KMS-11 (cell line): Measurements from ENCODE around the gene ATP7A.
"Not testable (repeated sequence)": the region's sequence is repeated elsewhere in the genome, so short reads cannot be mapped to it uniquely, and the experiment has no call there.

ENCODE experiments used
- H2AFZ ChIP-seq: fragments of 200-600 bp; sonication (generic); 2 replicates; pipeline ENCODE4 v1.6.1; 2016; ENCODE audit warnings: antibody characterized with exemption, mixed run types, low read depth
- H3K27ac ChIP-seq: fragments of 200-600 bp; sonication (generic); 2 replicates; pipeline ENCODE4 v1.6.1; 2016; ENCODE audit warnings: mild to moderate bottlenecking, mixed run types
- H3K27me3 ChIP-seq: fragments of 200-600 bp; sonication (generic); 2 replicates; pipeline ENCODE4 v1.6.1; 2017; ENCODE audit warnings: mild to moderate bottlenecking, low read depth, mixed run types, moderate library complexity; ENCODE audit not compliant: insufficient read depth
- H3K36me3 ChIP-seq: fragments of 200-600 bp; sonication (generic); 2 replicates; pipeline ENCODE4 v1.6.1; 2017; ENCODE audit warnings: mild to moderate bottlenecking, mixed run types; ENCODE audit not compliant: insufficient read depth
- H3K4me1 ChIP-seq: fragments of 200-600 bp; sonication (generic); 2 replicates; pipeline ENCODE4 v1.6.1; 2016; ENCODE audit warnings: mild to moderate bottlenecking, low read depth, mixed run types; ENCODE audit not compliant: poor library complexity, severe bottlenecking
- H3K4me2 ChIP-seq: fragments of 200-600 bp; sonication (generic); 2 replicates; pipeline ENCODE4 v1.7.0; 2016; ENCODE audit warnings: mild to moderate bottlenecking, mixed run types
- H3K4me3 ChIP-seq: fragments of 200-600 bp; sonication (generic); IDR thresholded peaks from 2 replicates; pipeline ENCODE4 v1.6.1; 2017; ENCODE audit warnings: low read depth, low read length, mixed read lengths; ENCODE audit not compliant: insufficient read depth
- H3K79me2 ChIP-seq: fragments of 200-600 bp; sonication (generic); 2 replicates; pipeline ENCODE4 v1.6.1; 2016; ENCODE audit warnings: low read depth, mixed run types; ENCODE audit not compliant: insufficient read depth
- H3K9ac ChIP-seq: fragments of 200-600 bp; sonication (generic); 2 replicates; pipeline ENCODE4 v1.6.1; 2016; ENCODE audit warnings: mild to moderate bottlenecking, mixed run types
- H4K20me1 ChIP-seq: fragments of 200-600 bp; sonication (generic); 2 replicates; pipeline ENCODE4 v1.6.1; 2016; ENCODE audit warnings: mild to moderate bottlenecking, mixed run types; ENCODE audit not compliant: insufficient read depth
- CTCF ChIP-seq: fragments of 200-600 bp; sonication (generic); conservative IDR thresholded peaks from 2 replicates; pipeline ENCODE4 v1.6.1; 2017; ENCODE audit warnings: low read depth, mild to moderate bottlenecking, antibody characterized with exemption, low read length, moderate library complexity, mixed read lengths

ATP7A gene

GRCh38 chrX:77917294-77917933 is 6.9 kb downstream of the ATP7A start:
- Histone ChIP-seq H3K4me2 (peak overlapping the region; percentile 57), H3K27me3 (no peaks in the 10 kb centered on the region), H4K20me1 (no peaks in the 10 kb centered on the region), H2AFZ (no peak overlapping the region; the same call in 1 of the 2 replicates), H3K4me3 (no peak overlapping the region), H3K79me2 (no peaks in the 10 kb centered on the region), H3K9ac (no peak overlapping the region; the same call in 1 of the 2 replicates), H3K4me1 (peaks cover 9% of the 10 kb centered on the region), H3K36me3 (no peaks in the 10 kb centered on the region), H3K27ac (no peak overlapping the region; the same call in 1 of the 2 replicates)
- no peak for TF ChIP-seq CTCF

- Histone ChIP-seq H3K36me3 (no peaks in the 10 kb centered on the region), H3K27me3 (no peaks in the 10 kb centered on the region), H2AFZ (no peak overlapping the region), H3K4me3 (no peak overlapping the region), H3K79me2 (no peaks in the 10 kb centered on the region), H3K4me2 (no peak overlapping the region), H3K27ac (no peak overlapping the region), H4K20me1 (no peaks in the 10 kb centered on the region), H3K4me1 (peaks cover 8% of the 10 kb centered on the region), H3K9ac (no peak overlapping the region)
- TF ChIP-seq CTCF, result no peak
These were observed 8.1 kb downstream of the ATP7A start for GRCh38 chrX:77918568-77918967.

GRCh38 chrX:77919370-77919769 is 8.9 kb downstream of the ATP7A start:
- H3K27ac ChIP-seq, H3K4me3 ChIP-seq, H4K20me1 ChIP-seq, H3K36me3 ChIP-seq, H3K79me2 ChIP-seq, H3K9ac ChIP-seq, H3K4me2 ChIP-seq, H2AFZ ChIP-seq, H3K27me3 ChIP-seq, H3K4me1 ChIP-seq: not testable (repeated sequence)

- no peaks in the 10 kb centered on the region for H3K79me2 ChIP-seq
- no peak for TF ChIP-seq CTCF
- no peak overlapping the region for H3K9ac ChIP-seq
- H4K20me1 ChIP-seq, result no peaks in the 10 kb centered on the region
- no peaks in the 10 kb centered on the region for H3K36me3 ChIP-seq
- H2AFZ ChIP-seq, result no peak overlapping the region
- H3K27me3 ChIP-seq, result no peaks in the 10 kb centered on the region
- H3K4me1 ChIP-seq, result peaks cover 26% of the 10 kb centered on the region
- H3K4me3 ChIP-seq, result no peak overlapping the region
- H3K4me2 ChIP-seq, result no peak overlapping the region
- no peak overlapping the region for H3K27ac ChIP-seq
These were observed 12.3 kb downstream of the ATP7A start for GRCh38 chrX:77922787-77923186.

GRCh38 chrX:77924320-77924859 is 13.9 kb downstream of the ATP7A start:
- Histone ChIP-seq H2AFZ (no peak overlapping the region), H3K9ac (no peak overlapping the region), H4K20me1 (no peaks in the 10 kb centered on the region), H3K27me3 (no peaks in the 10 kb centered on the region), H3K4me2 (no peak overlapping the region), H3K27ac (no peak overlapping the region), H3K36me3 (no peaks in the 10 kb centered on the region), H3K79me2 (no peaks in the 10 kb centered on the region), H3K4me1 (peaks cover 20% of the 10 kb centered on the region), H3K4me3 (no peak overlapping the region)
- TF ChIP-seq CTCF, result no peak
